IPS-18a (cell line): ENCODE results near the gene PVR.
A peak's percentile ranks its signal among the peaks of the same experiment; 100 is the strongest.

Experiments used
- H3K27ac ChIP-seq: one replicate; pipeline ENCODE4 v1.5.1; 2013; ENCODE audit warnings: low read length
- H3K27me3 ChIP-seq: one replicate; pipeline ENCODE4 v1.6.1; 2013; ENCODE audit warnings: mild to moderate bottlenecking, low read length; ENCODE audit not compliant: control insufficient read depth, insufficient read depth
- H3K36me3 ChIP-seq: one replicate; pipeline ENCODE4 v1.6.1; 2013; ENCODE audit warnings: low read depth, low read length; ENCODE audit not compliant: control insufficient read depth
- H3K4me1 ChIP-seq: one replicate; pipeline ENCODE4 v1.6.1; 2013; ENCODE audit warnings: low read depth, low read length; ENCODE audit not compliant: control insufficient read depth
- H3K4me3 ChIP-seq: one replicate; pipeline ENCODE4 v1.5.1; 2013; ENCODE audit warnings: low read length
- H3K9ac ChIP-seq: one replicate; pipeline ENCODE4 v1.6.1; 2013; ENCODE audit warnings: mild to moderate bottlenecking, low read length, moderate library complexity
- H3K9me3 ChIP-seq: one replicate; pipeline ENCODE4 v1.6.1; 2013; ENCODE audit warnings: low read depth, low read length; ENCODE audit not compliant: control insufficient read depth

The PVR gene, protein sequence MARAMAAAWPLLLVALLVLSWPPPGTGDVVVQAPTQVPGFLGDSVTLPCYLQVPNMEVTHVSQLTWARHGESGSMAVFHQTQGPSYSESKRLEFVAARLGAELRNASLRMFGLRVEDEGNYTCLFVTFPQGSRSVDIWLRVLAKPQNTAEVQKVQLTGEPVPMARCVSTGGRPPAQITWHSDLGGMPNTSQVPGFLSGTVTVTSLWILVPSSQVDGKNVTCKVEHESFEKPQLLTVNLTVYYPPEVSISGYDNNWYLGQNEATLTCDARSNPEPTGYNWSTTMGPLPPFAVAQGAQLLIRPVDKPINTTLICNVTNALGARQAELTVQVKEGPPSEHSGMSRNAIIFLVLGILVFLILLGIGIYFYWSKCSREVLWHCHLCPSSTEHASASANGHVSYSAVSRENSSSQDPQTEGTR

DNA sequence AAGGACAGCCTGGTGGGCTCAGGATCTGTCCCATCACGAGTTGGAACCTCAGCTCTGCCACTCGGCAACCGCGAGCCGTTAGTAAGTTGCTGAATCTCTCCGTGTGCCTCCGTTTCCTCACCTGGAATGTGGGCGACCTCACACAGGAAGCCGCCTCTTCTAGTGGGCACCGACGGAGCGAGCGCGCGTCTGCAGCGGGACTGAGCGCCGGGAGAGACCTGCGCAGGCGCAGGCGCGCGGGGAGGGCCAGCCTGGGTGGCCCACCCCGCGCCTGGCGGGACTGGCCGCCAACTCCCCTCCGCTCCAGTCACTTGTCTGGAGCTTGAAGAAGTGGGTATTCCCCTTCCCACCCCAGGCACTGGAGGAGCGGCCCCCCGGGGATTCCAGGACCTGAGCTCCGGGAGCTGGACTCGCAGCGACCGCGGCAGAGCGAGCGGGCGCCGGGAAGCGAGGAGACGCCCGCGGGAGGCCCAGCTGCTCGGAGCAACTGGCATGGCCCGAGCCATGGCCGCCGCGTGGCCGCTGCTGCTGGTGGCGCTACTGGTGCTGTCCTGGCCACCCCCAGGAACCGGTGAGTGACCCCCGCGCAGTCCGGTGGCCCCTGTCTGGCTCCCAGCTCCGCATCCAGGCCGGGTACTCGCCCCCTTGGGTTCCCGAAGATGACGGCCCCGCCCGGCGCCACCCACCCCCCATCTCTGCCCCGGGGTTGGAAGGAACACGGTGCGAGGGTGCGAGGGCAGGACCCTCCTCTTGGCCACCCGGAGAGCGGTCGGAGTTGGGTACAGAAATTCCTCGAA is at the start of gene PVR:
PVR (plus strand) TSS at position 306 of the 797 bp plus-strand sequence; CDS start at position 493, 187 bp downstream.
- H3K27ac ChIP-seq = no peak within 1 kb of the TSS
- H3K4me3 ChIP-seq = peak within 1 kb of the TSS; percentile 63
- peaks cover 7% of the 10 kb centered on the region for H3K36me3 ChIP-seq
- H3K4me1 ChIP-seq = no peaks in the 10 kb centered on the region
- peak within 1 kb of the TSS; percentile 46 for H3K9ac ChIP-seq
- H3K9me3 ChIP-seq = no peaks in the 10 kb centered on the region
- H3K27me3 ChIP-seq = peaks cover 13% of the 10 kb centered on the region

DNA sequence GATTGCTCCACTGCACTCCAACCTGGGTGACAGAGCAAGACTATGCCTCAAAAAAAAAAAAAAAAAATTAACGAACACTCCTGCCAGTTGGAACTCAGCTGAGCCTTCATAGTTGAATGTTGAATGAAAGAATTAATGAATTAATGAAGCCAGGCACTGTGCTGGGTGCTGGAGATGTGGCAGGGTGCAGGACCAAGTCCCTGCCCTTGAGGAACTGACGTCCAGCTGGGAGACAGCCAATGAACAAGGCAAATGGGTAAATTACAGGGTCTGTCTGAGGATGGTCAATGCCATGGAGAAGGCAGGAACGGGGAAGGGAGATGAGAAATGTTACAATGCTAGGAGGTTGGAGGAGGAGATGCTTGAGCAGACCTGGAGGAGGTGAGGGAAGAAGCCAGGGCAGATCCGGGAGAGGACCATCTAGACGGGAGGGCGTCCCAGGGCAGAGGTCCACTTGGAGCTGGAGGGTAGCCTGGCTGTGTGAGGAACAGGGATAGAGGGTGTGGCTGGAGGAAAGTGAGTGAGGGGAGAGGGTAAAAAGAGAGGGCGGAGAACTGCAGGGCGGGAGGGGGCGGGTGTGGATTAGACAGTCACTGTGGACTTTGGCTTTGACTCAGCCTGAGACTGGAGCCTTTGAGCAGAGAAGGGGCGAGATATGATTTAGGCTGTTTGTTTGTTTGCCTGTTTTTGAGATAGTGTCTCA is 47.1 kb upstream of the PVR start:
- Histone ChIP-seq H3K27ac (no peak overlapping the region), H3K9me3 (no peaks in the 10 kb centered on the region), H3K36me3 (no peaks in the 10 kb centered on the region), H3K9ac (no peak overlapping the region), H3K27me3 (no peaks in the 10 kb centered on the region), H3K4me3 (no peak overlapping the region), H3K4me1 (peaks cover 4% of the 10 kb centered on the region)

DNA sequence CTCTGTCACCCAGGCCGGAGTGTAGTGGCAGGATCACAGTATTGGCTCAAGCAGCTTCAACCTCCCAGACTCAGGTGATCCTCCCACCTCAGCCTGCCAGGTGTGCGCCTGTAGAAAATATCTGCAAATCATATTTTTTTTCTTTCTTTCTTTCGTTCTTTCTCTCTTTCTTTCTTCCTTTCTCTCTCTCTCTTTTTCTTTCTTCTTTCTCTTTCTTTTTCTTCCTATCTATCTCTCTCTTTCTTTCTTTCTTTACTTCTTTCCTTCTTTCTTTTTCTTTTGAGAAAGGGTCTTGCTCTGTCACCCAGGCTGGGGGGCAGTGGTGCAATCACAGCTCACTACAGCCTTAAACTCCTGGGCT is 46.6 kb upstream of the PVR start:
- Histone ChIP-seq H3K36me3 (no peaks in the 10 kb centered on the region), H3K4me1 (peaks cover 4% of the 10 kb centered on the region), H3K9me3 (no peaks in the 10 kb centered on the region), H3K4me3 (no peak overlapping the region), H3K9ac (no peak overlapping the region), H3K27ac (no peak overlapping the region), H3K27me3 (no peaks in the 10 kb centered on the region)

DNA sequence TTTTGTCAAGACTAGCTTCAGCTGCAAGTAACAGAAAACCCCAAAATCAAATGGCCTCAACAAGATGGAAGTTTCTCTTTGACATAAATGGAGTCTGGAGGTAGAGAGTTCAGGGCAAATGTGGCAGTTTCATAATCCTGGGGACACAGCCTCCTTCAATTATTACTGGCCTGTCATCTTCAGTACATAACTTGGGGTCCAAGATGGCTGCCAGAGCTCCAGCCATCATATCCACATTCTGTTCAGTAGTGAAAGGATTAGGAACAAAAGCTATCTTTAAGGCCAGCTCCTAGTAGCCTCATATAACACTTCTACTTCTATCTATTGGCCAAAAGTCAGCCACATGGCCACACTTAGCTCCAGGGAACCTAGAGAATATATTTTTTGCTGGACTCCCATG is 45.4 kb upstream of the PVR start:
- H3K4me1 ChIP-seq = peaks cover 4% of the 10 kb centered on the region

DNA sequence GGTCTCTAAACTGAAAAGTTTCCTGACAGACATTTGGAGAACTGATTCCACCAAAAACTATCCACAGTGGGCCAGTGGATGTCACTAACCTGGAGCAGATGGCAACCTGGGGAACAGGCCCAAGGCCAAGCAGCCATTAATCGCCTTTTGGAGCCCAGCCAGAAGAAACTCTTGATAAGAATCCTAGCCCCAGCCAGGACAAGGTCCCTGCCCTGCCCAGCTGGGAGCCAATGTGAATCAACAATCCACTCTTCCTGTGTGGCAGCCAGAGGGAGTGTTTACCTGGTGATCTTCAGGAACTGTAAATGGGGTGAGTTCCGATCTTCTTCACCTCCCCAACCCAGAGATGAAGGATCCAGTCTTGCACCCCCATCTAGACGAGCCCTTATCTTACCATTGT is 44.8 kb upstream of the PVR start:
- Histone ChIP-seq H3K9ac (no peak overlapping the region), H3K4me1 (peaks cover 6% of the 10 kb centered on the region), H3K36me3 (no peaks in the 10 kb centered on the region), H3K27ac (no peak overlapping the region), H3K9me3 (no peaks in the 10 kb centered on the region), H3K4me3 (no peak overlapping the region), H3K27me3 (no peaks in the 10 kb centered on the region)

More for the DNA sequence above, 45.4 kb upstream of the PVR start:
- H3K9ac ChIP-seq = no peak overlapping the region
- no peaks in the 10 kb centered on the region for H3K27me3 ChIP-seq
- H3K9me3 ChIP-seq = no peaks in the 10 kb centered on the region
- H3K36me3 ChIP-seq = no peaks in the 10 kb centered on the region
- no peak overlapping the region for H3K4me3 ChIP-seq
- no peak overlapping the region for H3K27ac ChIP-seq

DNA sequence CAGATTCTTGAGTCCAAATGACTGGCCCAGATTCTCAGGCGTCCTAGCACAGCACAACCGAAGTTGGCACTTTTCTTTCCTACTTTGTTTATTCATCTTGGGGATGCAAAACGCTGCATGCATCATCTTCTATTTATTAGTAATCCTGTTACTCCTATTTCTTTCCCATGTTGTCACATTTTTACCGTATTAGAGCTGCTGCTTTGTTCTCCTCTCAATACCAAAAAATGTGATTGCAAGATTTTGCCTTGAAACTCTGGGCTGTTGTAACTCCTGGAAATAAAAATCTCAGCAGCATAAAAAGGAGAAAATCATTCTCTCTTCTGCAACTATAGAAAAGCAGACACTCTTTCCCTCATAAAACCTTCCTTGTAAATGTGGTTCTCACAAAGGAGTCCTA is 43.2 kb upstream of the PVR start:
- Histone ChIP-seq H3K27ac (no peak overlapping the region), H3K9ac (no peak overlapping the region), H3K9me3 (no peaks in the 10 kb centered on the region), H3K4me1 (peaks cover 13% of the 10 kb centered on the region), H3K27me3 (no peaks in the 10 kb centered on the region), H3K4me3 (no peak overlapping the region), H3K36me3 (no peaks in the 10 kb centered on the region)

DNA sequence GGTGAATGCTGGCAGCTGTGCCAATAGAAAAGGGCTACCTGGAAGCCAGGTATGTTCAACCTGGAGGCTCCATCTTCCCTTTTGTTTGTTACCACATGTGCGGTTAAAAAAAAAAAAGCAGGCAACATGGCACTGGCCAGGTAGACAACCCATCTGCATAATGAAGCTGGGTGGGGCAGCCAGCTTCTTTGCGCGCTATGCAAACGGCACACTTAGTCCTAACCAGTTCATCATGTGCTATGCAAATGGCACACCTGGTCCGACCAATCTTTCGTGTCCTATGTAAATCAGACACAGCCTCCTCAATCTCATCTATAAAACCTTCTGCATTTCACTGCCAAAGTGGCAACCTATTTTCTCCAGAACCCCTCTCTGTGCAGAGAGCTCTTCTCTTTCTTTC is 41.6 kb upstream of the PVR start:
- H3K4me1 ChIP-seq = peaks cover 13% of the 10 kb centered on the region
- no peak overlapping the region for H3K9ac ChIP-seq
- no peaks in the 10 kb centered on the region for H3K9me3 ChIP-seq
- H3K27ac ChIP-seq = no peak overlapping the region
- no peaks in the 10 kb centered on the region for H3K27me3 ChIP-seq
- H3K4me3 ChIP-seq = no peak overlapping the region
- no peaks in the 10 kb centered on the region for H3K36me3 ChIP-seq

DNA sequence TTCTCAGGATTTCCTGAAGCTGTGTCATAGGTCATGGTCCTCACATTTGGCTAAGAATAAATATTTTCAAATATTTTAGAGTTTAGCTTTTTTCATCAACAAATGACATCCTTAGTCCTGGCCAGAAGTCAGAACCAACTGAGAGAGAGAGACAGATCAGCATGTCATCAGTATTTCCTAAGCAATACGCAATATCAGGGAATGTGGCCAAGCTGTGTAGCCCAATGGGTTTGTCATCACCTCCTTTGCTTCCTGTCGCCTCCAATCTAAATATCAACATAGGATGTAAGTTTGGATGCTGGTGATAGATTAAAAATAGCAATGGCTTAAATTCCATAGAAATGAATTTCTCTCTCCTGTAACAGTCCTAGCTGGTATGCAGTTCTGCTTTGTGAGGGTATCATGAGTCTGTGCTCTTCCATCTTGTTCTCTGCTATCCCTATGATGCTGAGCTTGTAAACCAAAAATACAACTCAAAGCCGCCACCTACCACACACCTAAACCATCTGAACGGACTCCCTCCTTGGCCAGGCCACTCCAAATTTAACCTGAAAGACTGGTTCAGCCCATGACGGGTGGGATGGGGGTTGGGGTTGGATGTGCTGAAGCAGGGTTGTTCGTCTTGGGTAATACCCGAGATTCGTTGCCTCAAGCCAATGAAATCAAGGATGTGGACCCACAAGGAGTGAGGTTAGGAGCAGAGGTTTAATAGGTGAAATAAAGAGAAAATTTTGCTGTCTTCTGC is 40.3 kb upstream of the PVR start:
- Histone ChIP-seq H3K9me3 (no peaks in the 10 kb centered on the region), H3K4me3 (no peak overlapping the region), H3K36me3 (no peaks in the 10 kb centered on the region), H3K4me1 (peaks cover 21% of the 10 kb centered on the region), H3K9ac (no peak overlapping the region), H3K27ac (no peak overlapping the region), H3K27me3 (no peaks in the 10 kb centered on the region)

DNA sequence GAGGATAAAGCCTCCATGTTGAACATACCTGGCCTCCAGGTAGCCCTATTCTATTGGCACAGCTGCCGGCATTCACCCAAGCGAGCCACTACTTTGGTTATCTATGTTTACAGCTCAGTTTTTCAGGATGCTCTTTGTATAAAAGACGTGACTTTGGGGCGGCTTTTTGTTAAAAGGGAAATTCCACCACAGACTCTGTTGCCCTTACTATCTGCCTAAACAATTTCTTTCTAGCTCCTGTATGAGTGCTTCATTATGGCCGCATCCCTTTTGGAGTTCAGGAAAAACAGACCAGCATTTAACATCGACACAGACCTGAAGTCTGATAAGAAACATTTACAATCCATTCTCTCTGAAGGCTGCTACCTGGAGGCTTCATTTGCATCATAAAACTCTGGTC is 39.5 kb upstream of the PVR start:
- H3K9me3 ChIP-seq = no peaks in the 10 kb centered on the region
- H3K4me3 ChIP-seq = peak overlapping the region; percentile 23
- no peak overlapping the region for H3K9ac ChIP-seq
- H3K4me1 ChIP-seq = peaks cover 21% of the 10 kb centered on the region
- H3K27ac ChIP-seq = no peak overlapping the region
- H3K27me3 ChIP-seq = no peaks in the 10 kb centered on the region
- no peaks in the 10 kb centered on the region for H3K36me3 ChIP-seq

DNA sequence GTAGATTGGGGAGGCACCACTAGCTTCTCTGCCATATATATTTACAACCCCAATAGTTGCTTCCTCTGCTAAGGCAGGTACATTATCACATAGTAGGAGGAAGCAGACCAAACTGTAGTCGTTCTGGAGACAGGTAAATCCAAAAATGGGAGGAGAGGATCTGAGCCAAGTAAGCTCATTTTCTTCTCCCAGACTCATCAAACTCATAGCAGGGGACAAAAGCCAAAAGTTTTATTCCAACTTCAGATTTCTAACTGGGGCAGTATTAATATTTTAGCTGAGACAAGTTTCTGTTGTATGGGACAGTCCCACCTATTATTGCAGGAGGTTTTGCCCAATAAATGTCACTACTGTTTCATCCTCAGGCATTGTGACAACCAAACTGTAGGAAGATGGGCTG is 38.2 kb upstream of the PVR start:
- no peaks in the 10 kb centered on the region for H3K36me3 ChIP-seq
- no peak overlapping the region for H3K4me3 ChIP-seq
- no peaks in the 10 kb centered on the region for H3K9me3 ChIP-seq
- H3K9ac ChIP-seq = no peak overlapping the region
- H3K4me1 ChIP-seq = peaks cover 21% of the 10 kb centered on the region
- no peak overlapping the region for H3K27ac ChIP-seq
- no peaks in the 10 kb centered on the region for H3K27me3 ChIP-seq

DNA sequence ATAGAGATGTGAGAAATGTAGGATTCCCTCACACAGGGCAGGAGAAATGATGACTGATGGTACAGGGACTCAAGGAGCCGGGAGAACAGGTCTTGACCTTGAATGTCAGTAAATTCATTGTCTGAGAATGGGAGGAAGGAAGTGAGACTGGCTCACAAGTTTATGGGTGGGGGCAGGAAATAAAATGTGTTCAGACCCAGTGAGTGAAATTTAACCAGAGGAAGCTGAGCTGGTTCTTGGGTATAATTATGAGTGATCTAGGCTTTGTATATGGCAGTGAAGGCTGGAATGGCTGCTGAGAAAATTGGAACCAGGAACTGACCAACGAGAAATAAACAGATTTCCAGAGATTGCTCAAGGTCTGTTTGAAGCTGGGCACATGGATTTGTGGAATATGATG is 36.7 kb upstream of the PVR start:
- no peak overlapping the region for H3K4me3 ChIP-seq
- H3K27me3 ChIP-seq = no peaks in the 10 kb centered on the region
- no peaks in the 10 kb centered on the region for H3K9me3 ChIP-seq
- H3K27ac ChIP-seq = no peak overlapping the region
- H3K36me3 ChIP-seq = no peaks in the 10 kb centered on the region
- H3K4me1 ChIP-seq = peaks cover 21% of the 10 kb centered on the region
- H3K9ac ChIP-seq = no peak overlapping the region
